GM18517 (cell line): Measurements from ENCODE around the gene SNU13.
"Not testable (repeated sequence)": the region's sequence is repeated elsewhere in the genome, so short reads cannot be mapped to it uniquely, and the experiment has no call there.

Experiments
- ATAC-seq: cut with Tn5 transposase; IDR thresholded peaks from one replicate; pipeline ENCODE4 v1.9.1; 2021; ENCODE audit warnings: mild to moderate bottlenecking, moderate library complexity; ENCODE audit not compliant: unreplicated experiment

Gene SNU13

GRCh38 chr22:41682033-41682807 is 6.4 kb downstream of the SNU13 start:
- ATAC-seq, result no peak

GRCh38 chr22:41681616-41682015 is 7.1 kb downstream of the SNU13 start:
- ATAC-seq, result no peak

- no peak for ATAC-seq
These were observed 12.5 kb downstream of the SNU13 start for GRCh38 chr22:41676134-41676533.

- no peak for ATAC-seq
These were observed 13.8 kb downstream of the SNU13 start for GRCh38 chr22:41674846-41675340.

GRCh38 chr22:41672780-41673509 is 15.7 kb downstream of the SNU13 start:
- no peak for ATAC-seq

GRCh38 chr22:41672096-41672495 is 16.6 kb downstream of the SNU13 start:
- not testable (repeated sequence) for ATAC-seq

GRCh38 chr22:41668971-41669911 is 19.4 kb downstream of the SNU13 start:
- ATAC-seq, result no peak

- ATAC-seq, result no peak
These were observed 23.7 kb downstream of the SNU13 start for GRCh38 chr22:41664951-41665350.

GRCh38 chr22:41664490-41664889 is 24.2 kb downstream of the SNU13 start:
- no peak for ATAC-seq

GRCh38 chr22:41663594-41663993 is 25.1 kb downstream of the SNU13 start:
- not testable (repeated sequence) for ATAC-seq

GRCh38 chr22:41661713-41662112 is 27.0 kb downstream of the SNU13 start:
- no peak for ATAC-seq

- ATAC-seq, result no peak
These were observed 27.6 kb downstream of the SNU13 start for GRCh38 chr22:41661088-41661487.

- ATAC-seq, result no peak
These were observed 28.3 kb downstream of the SNU13 start for GRCh38 chr22:41660416-41660815.

- ATAC-seq, result no peak
These were observed 28.7 kb downstream of the SNU13 start for GRCh38 chr22:41659941-41660340.

- no peak for ATAC-seq
These were observed 29.8 kb downstream of the SNU13 start for GRCh38 chr22:41658869-41659268.

GRCh38 chr22:41657709-41658108 is 31.0 kb downstream of the SNU13 start:
- no peak for ATAC-seq

- ATAC-seq, result no peak
These were observed 32.1 kb downstream of the SNU13 start for GRCh38 chr22:41656556-41656955.

GRCh38 chr22:41654322-41654721 is 34.3 kb downstream of the SNU13 start:
- ATAC-seq, result no peak

- no peak for ATAC-seq
These were observed 37.8 kb downstream of the SNU13 start for GRCh38 chr22:41650821-41651220.

GRCh38 chr22:41650229-41650628 is 38.4 kb downstream of the SNU13 start:
- no peak for ATAC-seq

GRCh38 chr22:41648432-41648831 is 40.2 kb downstream of the SNU13 start:
- no peak for ATAC-seq
